ENCODE data around the gene COX7A2. TPM values are rescaled to one million over a fixed set of nuclear protein-coding genes. Genes with fewer than 3 reads are reported as not detected.

COX7A2 gene, protein sequence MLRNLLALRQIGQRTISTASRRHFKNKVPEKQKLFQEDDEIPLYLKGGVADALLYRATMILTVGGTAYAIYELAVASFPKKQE
- 100 to 1,000 TPM; 260 to 372 TPM for total RNA-seq

DNA sequence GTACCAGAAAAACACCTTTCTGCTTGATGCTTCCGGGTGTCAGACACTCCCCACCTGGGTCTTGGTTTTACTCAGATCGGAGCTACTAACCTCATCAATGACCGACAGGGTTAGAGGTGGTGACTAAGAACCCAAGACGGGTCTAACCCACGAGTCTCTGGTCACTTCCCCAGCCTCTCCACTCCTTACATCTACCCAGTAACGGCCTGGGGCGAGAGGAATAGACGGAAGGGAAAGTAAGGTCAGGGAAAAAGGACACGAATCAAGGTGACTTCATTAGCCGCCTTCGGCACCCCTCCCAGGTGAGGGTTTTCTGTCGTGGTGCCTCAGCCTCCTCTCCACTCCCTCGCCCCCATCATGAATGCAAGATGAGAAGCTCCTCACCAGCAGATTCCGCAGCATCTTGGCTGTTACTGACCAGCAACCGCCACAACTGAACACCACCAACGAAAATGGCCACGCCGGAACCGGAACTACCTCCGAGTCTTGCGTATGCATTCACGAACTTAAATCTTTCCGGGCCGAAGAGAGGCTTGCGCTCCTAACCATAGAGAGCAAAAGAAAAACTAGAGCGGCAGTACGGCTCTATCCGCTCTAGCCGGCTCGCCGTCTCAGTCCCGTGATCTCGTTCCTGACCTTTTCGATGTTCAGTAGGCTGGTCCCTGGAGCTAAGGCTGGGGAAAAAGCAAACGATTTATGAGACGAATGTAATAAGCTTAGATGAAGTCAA is at the start of gene COX7A2:
COX7A2 (minus strand) TSS at position 469 of the 730 bp plus-strand sequence; CDS start at position 402, 67 bp downstream.
- Mint-ChIP-seq H3K4me3 (peak within 1 kb of the TSS; percentile 85), H3K27me3 (peaks cover 14% of the 10 kb centered on the region)
- peak; percentile 93 for ATAC-seq (replicated peaks)

GRCh38 chr6:75292555-75292954 is 49.0 kb upstream of the COX7A2 start:
- H3K27me3 Mint-ChIP-seq = no peaks in the 10 kb centered on the region
- H3K9me3 Mint-ChIP-seq = no peaks in the 10 kb centered on the region
- H3K36me3 Mint-ChIP-seq (ENCODE audit: low read depth) = peaks cover 12% of the 10 kb centered on the region
- H3K4me1 Mint-ChIP-seq = peaks cover 5% of the 10 kb centered on the region
- H3K4me3 Mint-ChIP-seq = no peak overlapping the region
- ATAC-seq (replicated peaks) = no peak
- H3K27ac Mint-ChIP-seq = no peak overlapping the region

More for the DNA sequence above, at the start of gene COX7A2:
- peaks cover 43% of the 10 kb centered on the region for H3K36me3 Mint-ChIP-seq (ENCODE audit: low read depth)
- H3K27ac Mint-ChIP-seq = peak within 1 kb of the TSS; percentile 93
- peaks cover 9% of the 10 kb centered on the region for H3K4me1 Mint-ChIP-seq
- peaks cover 3% of the 10 kb centered on the region for H3K9me3 Mint-ChIP-seq

- peaks cover 9% of the 10 kb centered on the region for H3K4me1 Mint-ChIP-seq
- H3K4me3 Mint-ChIP-seq = no peak overlapping the region
- no peaks in the 10 kb centered on the region for H3K27me3 Mint-ChIP-seq
- no peaks in the 10 kb centered on the region for H3K9me3 Mint-ChIP-seq
- peaks cover 12% of the 10 kb centered on the region for H3K36me3 Mint-ChIP-seq (ENCODE audit: low read depth)
- ATAC-seq (replicated peaks) = no peak
- H3K27ac Mint-ChIP-seq = no peak overlapping the region
Measured at GRCh38 chr6:75291744-75292143, 48.1 kb upstream of the COX7A2 start.

GRCh38 chr6:75291331-75291730 is 47.7 kb upstream of the COX7A2 start:
- no peaks in the 10 kb centered on the region for H3K9me3 Mint-ChIP-seq
- ATAC-seq (replicated peaks) = no peak
- H3K27ac Mint-ChIP-seq = no peak overlapping the region
- no peak overlapping the region for H3K4me3 Mint-ChIP-seq
- peaks cover 12% of the 10 kb centered on the region for H3K36me3 Mint-ChIP-seq (ENCODE audit: low read depth)
- H3K4me1 Mint-ChIP-seq = peaks cover 13% of the 10 kb centered on the region
- no peaks in the 10 kb centered on the region for H3K27me3 Mint-ChIP-seq

GRCh38 chr6:75290136-75290945 is 46.7 kb upstream of the COX7A2 start:
- Mint-ChIP-seq H3K4me1 (peaks cover 15% of the 10 kb centered on the region), H3K4me3 (no peak overlapping the region), H3K9me3 (no peaks in the 10 kb centered on the region), H3K36me3 (ENCODE audit: low read depth) (peaks cover 12% of the 10 kb centered on the region), H3K27ac (no peak overlapping the region), H3K27me3 (no peaks in the 10 kb centered on the region)
- ATAC-seq (replicated peaks) = no peak

- no peak for ATAC-seq (replicated peaks)
- Mint-ChIP-seq H3K4me1 (peaks cover 15% of the 10 kb centered on the region), H3K27ac (no peak overlapping the region), H3K27me3 (no peaks in the 10 kb centered on the region), H3K9me3 (no peaks in the 10 kb centered on the region), H3K4me3 (no peak overlapping the region), H3K36me3 (ENCODE audit: low read depth) (peaks cover 12% of the 10 kb centered on the region)
Measured at GRCh38 chr6:75288023-75288422, 44.4 kb upstream of the COX7A2 start.

- Mint-ChIP-seq H3K36me3 (ENCODE audit: low read depth) (peaks cover 12% of the 10 kb centered on the region), H3K4me1 (peaks cover 19% of the 10 kb centered on the region), H3K4me3 (no peak overlapping the region), H3K9me3 (no peaks in the 10 kb centered on the region), H3K27ac (no peak overlapping the region), H3K27me3 (no peaks in the 10 kb centered on the region)
- ATAC-seq (replicated peaks) = no peak
Measured at GRCh38 chr6:75287424-75287823, 43.8 kb upstream of the COX7A2 start.

DNA sequence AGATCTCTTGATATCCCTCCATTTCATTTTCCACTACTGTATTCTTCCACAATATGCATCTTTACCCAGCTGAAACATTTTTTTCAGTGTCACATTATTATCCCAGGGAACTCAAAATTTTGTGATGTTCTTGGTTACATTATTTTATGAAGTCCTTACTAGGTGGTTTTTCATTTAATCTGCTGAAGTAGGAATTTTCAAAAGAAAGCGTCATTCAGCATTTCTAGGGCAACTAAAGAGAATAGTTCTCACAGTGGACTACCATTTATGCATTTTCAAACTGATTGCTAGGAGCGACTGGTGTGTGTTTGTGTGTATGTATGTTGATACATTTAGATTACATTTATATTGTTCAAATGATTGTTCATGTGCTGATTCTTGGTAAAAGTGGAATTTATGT is 43.4 kb upstream of the COX7A2 start:
- ATAC-seq (replicated peaks) = no peak
- no peaks in the 10 kb centered on the region for H3K27me3 Mint-ChIP-seq
- peaks cover 12% of the 10 kb centered on the region for H3K36me3 Mint-ChIP-seq (ENCODE audit: low read depth)
- no peak overlapping the region for H3K27ac Mint-ChIP-seq
- H3K4me3 Mint-ChIP-seq = no peak overlapping the region
- H3K4me1 Mint-ChIP-seq = peaks cover 19% of the 10 kb centered on the region
- no peaks in the 10 kb centered on the region for H3K9me3 Mint-ChIP-seq

GRCh38 chr6:75285283-75285639 is 41.7 kb upstream of the COX7A2 start:
- H3K36me3 Mint-ChIP-seq (ENCODE audit: low read depth) = peaks cover 12% of the 10 kb centered on the region
- H3K27ac Mint-ChIP-seq = no peak overlapping the region
- no peaks in the 10 kb centered on the region for H3K9me3 Mint-ChIP-seq
- H3K4me1 Mint-ChIP-seq = peaks cover 19% of the 10 kb centered on the region
- H3K27me3 Mint-ChIP-seq = no peaks in the 10 kb centered on the region
- no peak for ATAC-seq (replicated peaks)
- no peak overlapping the region for H3K4me3 Mint-ChIP-seq

DNA sequence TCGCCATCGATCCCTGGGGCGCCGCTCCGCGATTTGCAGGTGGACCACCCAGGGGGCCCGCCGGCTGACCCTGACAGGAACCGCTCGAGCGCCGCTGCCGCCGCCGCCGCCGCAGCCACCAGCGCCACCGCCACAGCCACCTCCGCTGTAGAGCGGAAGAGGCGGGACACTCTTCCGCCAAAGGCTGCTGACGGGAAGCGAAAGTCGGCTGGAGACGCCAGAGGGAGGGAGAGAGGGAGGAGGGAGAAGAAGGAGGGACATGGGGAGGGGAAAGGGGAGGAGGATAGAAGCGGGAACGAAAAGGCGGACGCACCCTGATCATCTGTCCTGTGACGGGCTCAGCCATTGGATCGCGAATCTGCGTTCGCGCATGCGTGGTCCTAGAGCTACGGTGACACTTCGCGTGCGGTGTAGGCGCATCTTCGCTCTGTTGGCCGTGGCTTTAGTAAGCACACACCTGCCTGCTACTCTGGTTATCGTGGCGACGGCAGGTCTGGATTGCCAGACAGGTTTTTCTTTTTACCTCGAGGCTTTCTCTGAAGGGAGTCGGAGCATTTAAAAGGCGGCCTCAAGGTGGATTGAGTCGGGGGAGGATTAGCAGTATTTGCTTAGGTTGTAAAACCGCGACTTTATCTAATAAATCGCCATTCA is 41.2 kb upstream of the COX7A2 start, which contains the start of gene TMEM30A:
TMEM30A (minus strand) TSS at position 161 of the 651 bp plus-strand sequence; CDS start at position 7, 154 bp downstream.
- peaks cover 20% of the 10 kb centered on the region for H3K4me1 Mint-ChIP-seq
- no peak within 1 kb of the TSS for H3K4me3 Mint-ChIP-seq
- no peak within 1 kb of the TSS for H3K27ac Mint-ChIP-seq
- no peaks in the 10 kb centered on the region for H3K27me3 Mint-ChIP-seq
- peak; percentile 96 for ATAC-seq (replicated peaks)
- H3K36me3 Mint-ChIP-seq (ENCODE audit: low read depth) = peaks cover 12% of the 10 kb centered on the region
- no peaks in the 10 kb centered on the region for H3K9me3 Mint-ChIP-seq

- Mint-ChIP-seq H3K27ac (no peak overlapping the region), H3K4me1 (peaks cover 24% of the 10 kb centered on the region), H3K4me3 (no peak overlapping the region), H3K9me3 (no peaks in the 10 kb centered on the region), H3K36me3 (ENCODE audit: low read depth) (peaks cover 15% of the 10 kb centered on the region), H3K27me3 (no peaks in the 10 kb centered on the region)
- peak; percentile 29 for ATAC-seq (replicated peaks)
Measured at GRCh38 chr6:75283907-75284631, 40.5 kb upstream of the COX7A2 start.

GRCh38 chr6:75282706-75283105 is 39.1 kb upstream of the COX7A2 start:
- H3K4me1 Mint-ChIP-seq = peaks cover 34% of the 10 kb centered on the region
- ATAC-seq (replicated peaks) = no peak
- no peaks in the 10 kb centered on the region for H3K9me3 Mint-ChIP-seq
- H3K36me3 Mint-ChIP-seq (ENCODE audit: low read depth) = peaks cover 20% of the 10 kb centered on the region
- H3K4me3 Mint-ChIP-seq = no peak overlapping the region
- H3K27ac Mint-ChIP-seq = peak overlapping the region; percentile 78
- H3K27me3 Mint-ChIP-seq = no peaks in the 10 kb centered on the region

GRCh38 chr6:75281653-75282052 is 38.1 kb upstream of the COX7A2 start:
- no peak overlapping the region for H3K4me3 Mint-ChIP-seq
- no peaks in the 10 kb centered on the region for H3K27me3 Mint-ChIP-seq
- H3K36me3 Mint-ChIP-seq (ENCODE audit: low read depth) = peaks cover 25% of the 10 kb centered on the region
- H3K9me3 Mint-ChIP-seq = no peaks in the 10 kb centered on the region
- H3K27ac Mint-ChIP-seq = peak overlapping the region; percentile 78
- no peak for ATAC-seq (replicated peaks)
- peaks cover 34% of the 10 kb centered on the region for H3K4me1 Mint-ChIP-seq

All from activated T-helper 17 cell treated with anti-CD3 and anti-CD28 coated beads, Interleukin-2, amount 50 U/mL, for 72 hours (primary cell).